ENCODE results near the gene CMTM6.
"Not testable (repeated sequence)": the region's sequence is repeated elsewhere in the genome, so short reads cannot be mapped to it uniquely, and the experiment has no call there.

The CMTM6 gene, protein sequence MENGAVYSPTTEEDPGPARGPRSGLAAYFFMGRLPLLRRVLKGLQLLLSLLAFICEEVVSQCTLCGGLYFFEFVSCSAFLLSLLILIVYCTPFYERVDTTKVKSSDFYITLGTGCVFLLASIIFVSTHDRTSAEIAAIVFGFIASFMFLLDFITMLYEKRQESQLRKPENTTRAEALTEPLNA

DNA sequence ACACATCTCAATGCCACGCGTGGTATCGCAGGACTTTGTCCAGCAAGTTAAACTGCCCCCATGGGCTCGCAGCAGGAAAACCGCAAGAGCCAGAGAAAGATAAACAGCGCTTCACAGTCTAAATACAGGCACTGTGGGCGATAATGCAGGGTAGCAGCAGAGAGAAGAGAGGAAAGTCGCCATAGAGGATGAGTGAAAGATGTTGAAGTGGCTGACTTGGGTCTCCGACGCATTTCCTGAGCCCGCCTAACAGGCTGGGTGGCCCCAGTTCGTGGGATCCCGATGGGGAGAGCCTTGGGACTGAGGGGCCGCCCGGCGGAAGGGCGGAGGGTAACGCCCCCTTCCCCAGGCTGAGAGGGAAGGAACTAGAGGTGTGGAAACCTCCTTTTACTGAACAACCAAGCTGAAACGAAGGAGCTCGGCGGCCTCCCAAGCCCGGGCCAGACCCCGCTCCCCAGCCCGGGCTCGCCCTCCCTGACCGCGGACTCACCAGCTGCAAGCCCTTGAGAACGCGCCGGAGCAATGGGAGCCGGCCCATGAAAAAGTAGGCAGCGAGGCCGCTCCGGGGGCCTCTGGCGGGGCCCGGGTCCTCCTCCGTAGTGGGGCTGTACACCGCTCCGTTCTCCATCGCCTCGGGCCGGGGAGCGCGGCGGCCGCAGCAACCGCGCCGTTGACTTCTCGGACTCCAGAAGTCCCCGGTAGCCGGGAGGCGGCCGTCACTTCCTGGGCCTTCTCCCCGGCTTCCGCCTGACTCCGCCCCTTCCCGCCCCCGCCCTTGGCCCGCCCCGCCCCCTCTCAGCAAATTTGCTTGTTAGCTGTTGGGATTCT, at the start of gene CMTM6:
Gene CMTM6 (minus strand): TSS at position 735 of the 828 bp plus-strand sequence. CDS start 107 bp downstream, at position 628.
- DNase-seq: peak; percentile 79 to 82

DNA sequence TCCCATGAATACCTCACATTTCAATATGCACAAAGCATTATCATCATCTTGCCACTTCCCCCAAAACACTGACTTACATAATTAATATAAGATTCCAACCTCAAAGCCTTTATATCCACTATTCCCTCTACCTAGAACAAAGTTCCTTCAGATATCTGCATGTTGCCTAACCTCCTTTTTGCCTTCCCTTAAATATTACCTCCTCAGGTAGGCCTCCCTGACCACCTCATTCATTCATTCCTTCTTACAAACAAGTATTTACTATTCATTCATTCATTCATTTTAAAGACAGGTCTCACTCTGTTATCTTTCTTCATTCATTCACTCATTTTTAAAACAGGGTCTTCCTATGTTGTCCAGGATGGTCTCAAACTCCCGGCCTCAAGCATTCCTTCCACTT, 49.4 kb upstream of the CMTM6 start:
- no peak for DNase-seq

DNA sequence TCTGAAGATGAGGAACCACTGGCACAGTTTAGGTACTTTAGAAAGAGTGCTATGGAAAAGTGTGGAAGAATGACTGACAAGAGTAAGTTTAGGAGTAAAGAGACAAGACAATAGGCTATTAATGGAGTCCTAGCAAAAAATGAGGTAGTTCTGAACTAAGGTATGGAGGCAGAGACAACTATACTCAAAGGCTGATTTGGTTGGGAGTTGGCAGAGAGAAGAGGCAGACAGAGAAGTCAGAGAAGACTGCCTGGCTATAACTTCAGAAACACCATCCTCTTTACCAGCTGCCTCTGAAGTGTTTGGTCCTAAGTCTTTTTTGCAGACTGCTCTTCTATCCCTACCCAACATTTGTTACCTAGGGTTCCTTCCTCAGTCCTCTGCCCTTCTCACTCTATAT, 48.8 kb upstream of the CMTM6 start:
- no peak for DNase-seq

DNA sequence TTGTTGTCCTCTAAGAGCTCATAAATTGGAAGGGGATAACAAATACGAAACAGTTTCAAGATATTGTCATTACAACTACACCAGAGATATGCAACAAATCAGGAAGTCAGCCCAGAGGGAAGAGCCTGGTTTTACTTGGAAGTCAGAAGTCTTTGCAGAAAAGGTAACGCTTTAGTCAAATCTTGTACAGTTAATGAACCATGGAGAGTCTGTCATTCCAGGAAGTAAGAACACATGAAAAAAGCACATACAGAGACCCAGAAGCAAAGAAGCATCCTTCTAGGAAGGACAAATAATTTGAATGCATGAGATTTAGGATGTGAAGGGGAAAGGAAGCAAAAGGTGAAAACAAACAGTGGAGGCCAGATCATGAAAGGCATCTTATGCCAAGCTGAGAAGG, 48.4 kb upstream of the CMTM6 start:
- DNase-seq: no peak

DNA sequence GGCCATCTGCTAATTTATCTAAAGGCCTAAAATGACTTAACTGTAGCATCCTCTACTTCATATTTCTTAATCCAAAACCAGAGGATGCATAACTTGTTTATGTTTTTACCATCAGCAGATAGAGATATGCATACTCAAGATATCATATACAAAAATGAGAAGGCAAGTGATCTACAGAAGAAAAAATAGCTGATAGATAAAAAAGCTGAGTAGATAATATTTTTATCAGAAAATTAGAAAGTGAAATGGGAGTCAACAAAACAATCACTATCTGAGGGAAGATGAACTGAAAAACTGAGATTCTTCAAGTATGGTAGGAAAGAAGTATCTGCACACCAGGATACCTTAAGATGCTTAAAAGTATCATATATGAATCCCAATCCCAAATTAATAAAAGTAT, 42.7 kb upstream of the CMTM6 start:
- DNase-seq: no peak

DNA sequence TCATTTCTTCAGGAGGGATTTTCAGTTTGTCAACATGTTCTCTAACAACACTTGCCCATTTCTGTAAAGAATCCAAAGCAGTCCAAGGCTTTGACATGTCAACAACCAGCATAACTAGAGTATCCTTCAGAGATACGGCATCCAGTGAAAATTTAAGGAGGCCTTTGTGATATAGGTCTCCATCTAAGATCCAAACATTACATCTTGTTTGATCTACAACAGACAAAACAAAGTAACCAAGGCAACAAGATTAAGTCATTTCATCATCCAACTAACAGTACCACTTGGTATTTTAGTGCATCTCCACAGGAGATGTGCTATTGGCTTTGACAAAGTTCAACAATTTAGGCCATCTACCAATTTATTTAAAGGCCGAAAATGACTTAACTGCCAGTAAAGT, 42.2 kb upstream of the CMTM6 start:
- DNase-seq: peak; percentile 6 to 8

DNA sequence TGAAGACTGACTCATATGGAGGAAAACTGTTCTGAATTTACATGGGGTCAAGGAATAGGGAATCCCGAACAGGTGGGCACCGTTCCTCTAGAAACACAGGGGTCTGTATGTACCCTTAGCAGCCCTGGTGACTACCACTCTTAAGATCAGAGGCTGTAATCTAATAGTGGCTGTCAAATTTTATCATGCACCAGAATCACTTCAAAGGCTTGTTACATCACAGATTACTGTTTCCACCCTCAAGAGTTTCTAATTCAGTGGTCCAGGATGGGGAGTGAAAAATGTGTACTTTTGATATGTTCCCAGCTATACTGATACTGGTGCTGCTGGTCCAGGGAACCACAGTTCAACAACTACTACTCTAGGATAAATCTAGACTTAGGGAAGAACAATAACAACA, 40.2 kb upstream of the CMTM6 start:
- no peak for DNase-seq

DNA sequence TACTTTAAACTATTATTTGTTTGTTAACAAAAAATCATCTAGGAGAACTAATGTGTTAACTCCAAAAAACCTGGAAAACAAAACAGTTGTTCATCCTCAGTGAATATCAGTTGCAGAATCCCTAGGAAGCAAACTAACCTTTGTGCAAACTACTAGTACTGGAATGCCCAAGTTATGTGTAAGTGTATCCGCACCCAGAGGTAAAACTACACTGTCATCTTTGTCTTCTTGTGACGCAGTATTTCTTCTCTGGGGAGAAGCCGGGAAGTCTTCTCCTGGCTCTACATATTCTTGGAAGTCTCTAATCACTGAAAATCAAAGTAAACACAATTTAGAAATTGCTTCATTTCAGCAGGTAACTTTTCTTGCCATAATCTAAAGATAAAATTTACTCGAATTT, 38.2 kb upstream of the CMTM6 start:
- no peak for DNase-seq

DNA sequence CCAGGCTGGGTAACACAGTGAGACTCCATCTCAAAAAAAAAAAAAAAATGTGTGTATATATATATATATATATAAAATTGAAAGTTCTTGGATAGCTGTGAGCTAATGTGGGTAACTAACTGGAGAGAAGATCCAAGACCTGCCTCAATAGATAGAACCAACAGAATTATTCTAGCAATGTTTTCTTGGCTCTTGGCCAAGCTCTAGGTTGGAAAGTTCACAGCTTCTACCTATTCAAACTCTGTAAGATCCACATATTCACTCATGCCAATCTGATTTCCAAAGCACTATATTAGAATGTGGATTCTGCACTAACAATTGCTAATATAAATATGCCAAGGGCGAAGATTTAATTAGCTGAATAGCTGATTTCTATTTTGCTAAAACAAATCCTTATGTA, 29.8 kb upstream of the CMTM6 start:
- no peak for DNase-seq

DNA sequence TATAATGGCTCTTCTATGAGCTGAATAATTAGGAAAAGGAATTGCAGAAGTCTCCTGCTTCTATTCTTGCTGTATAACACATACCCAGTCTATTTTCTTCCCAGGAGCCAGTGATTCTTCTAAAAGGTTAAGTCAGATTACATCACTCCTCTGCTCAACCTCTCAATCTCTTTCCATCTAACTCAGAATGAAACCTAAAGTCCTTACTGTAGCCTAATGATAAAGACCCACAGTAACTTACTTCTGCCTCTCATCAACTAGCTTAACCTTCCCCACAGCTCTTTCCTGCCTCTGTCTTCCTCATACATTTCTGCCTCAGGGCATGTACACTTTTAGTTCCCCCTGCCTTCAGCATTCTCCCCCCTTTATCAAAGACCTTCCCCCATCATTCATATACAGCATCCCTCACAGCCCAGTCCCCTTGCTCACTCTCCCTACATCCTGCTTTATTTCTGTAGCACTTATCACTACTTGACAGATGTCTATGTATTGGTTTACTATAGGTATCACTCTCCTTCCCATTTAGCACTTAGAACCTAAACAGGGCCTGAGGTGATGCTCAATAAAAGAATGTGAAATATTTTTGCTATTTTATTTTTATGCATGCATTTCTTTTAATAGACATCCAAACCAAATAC, 28.5 kb upstream of the CMTM6 start:
- peak in 1 of 2 experiments; percentile 10 for DNase-seq

DNA sequence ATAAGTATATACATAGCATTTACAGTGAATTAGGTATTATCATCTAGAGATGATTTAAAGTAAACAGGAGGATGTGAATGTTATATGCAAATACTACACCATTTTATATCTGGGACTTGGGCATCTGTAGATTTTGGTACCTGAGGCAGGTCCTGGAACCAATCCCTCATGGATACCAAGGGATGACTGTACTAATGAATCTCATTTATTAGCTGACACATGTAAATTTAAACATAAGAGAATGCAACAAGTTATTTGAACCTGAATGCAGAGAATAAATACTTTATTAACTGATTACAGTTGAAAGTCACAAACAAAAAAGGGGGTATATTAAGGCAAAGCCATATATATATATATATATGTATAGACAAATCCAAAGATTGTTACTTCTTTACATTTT, 23.1 kb upstream of the CMTM6 start:
- DNase-seq: no peak

DNA sequence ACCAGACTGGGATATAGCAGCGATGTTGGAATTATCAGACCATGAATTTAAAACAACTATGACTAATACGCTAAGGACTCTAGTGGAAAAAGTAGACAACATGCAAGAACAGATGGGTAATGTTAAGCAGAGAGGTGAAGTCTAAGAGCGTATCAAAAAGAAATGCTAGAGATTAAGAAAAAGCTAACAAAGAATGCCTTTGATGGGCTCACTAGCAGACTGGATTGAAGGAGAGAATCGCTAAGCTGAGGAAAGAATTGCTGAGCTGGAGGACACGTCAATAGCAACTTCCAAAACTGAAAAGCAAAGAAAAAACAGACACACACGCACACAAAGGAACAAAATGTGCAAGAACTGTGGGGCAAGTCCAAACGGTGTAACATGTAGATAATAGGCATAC, 20.0 kb upstream of the CMTM6 start:
- no peak for DNase-seq

DNA sequence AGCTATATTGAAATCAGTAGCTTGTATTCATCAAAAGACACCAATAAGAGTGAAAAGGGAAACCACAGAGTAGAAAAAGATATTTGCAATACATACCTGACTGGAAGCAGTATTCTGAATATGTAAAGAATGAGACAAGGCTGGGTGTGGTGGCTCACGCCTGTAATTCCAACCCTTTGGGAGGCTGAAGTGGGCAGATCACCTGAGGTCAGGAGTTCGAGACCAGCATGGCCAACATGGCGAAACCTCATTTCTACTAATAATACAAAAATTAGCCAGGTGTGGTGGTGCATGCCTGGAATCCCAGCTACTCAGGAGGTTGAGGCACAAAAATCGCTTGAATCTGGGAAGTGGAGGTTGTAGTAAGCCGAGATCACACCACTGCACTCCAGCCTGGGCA, 16.3 kb upstream of the CMTM6 start:
- not testable (repeated sequence) for DNase-seq

DNA sequence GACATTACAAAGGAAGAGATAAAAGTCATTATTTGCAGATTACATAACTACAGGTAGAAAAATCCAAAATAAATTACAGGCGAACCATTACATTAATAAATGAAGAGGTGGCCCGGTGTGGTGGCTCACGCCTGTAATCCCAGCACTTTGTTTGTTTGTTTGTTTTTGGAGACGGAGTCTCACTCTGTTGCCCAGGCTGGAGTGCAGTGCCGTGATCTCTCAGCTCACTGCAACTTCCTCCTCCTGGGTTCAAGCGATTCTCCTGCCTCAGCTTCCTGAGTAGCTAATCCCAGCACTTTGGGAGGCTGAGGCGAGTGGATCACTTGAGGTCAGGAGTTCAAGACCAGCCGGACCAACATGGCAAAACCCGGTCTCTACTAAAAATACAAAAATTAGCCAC, 14.1 kb upstream of the CMTM6 start:
- DNase-seq: not testable (repeated sequence)

DNA sequence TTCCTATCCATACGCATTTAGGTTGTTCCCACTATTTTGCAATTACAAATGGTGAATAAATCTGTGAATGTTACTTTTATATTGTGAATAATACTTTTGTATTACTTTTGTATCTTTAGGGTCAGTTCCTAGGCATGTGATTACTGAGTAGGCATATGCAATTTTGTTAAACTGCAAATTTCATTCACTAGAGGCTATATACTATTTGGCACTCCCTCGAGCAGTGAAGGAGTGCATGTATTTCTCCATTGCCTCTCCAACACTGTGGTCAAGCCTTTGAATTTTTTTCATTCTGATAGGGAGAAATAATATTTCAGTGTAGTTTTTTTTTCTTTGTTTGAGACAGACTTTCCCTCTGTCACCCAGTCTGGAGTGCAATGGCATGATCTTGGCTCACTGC, 8.4 kb upstream of the CMTM6 start:
- no peak for DNase-seq

DNA sequence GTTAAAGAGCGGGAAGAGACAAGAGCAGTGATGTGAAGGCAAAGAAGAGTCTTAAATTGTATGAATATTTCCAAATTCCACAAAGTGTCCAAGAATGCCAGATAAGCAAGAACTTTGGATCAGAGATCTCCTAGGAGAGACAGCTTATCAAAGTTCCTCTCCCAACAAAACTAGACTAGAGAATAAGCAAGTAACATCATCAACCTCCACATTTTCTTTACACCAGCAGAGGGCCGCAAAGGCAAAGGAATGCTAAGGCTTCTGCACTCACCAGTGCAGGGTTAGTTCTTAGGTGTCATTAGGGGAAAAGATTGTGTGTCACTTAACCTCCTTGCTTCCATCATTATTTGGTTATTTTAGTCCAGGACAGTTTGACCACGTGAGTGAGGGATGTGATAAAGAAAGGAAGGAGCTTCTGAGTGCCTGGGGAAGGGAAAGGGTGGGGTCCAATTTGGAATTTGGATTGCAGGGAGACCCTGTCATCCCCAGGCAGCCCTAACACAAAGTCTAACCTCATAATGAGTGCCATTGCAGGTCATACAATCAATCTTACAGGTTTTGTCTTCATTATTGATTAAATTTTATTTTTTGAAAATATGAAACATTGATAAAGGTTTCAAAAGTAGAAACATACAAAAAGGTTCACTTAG, 7.5 kb upstream of the CMTM6 start:
- peak; percentile 86 to 89 for DNase-seq

DNA sequence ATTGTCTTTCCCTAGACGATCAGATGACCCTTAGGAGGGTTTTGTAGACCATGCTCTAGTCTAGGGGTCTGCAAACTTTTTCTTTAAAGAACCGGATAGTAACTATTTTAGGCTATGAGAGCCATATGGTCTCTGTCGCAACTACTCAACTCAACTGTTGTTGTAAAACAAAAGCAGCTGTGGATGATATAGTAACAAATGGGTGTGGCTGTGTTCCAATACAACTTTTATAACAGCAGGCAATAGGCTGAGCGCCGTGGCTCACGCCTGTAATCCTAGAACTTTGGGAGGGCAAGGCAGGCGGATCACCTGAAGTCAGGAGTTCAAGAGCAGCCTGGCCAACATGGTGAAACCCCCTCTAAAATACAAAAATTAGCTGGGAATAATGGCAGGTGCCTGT, 6.1 kb upstream of the CMTM6 start:
- DNase-seq: no peak

DNA sequence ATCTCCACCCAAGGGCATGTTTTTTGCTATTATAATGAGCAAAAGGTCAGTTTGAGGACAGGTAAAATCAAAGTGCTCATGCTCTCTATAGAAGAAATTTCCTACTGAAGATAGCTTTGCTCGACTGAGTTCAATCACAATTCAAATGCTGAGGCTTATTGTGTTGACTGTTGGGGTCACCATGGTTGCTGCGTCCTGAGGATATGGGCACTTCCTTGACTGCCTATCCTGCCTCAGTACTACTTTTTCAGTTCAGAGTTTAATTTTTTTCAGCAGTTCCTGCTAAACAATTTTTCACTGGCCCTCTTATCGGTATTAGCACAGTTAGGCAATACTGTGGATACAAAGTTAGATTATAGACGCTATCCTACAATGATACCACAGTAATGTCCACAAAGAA, 3.8 kb upstream of the CMTM6 start:
- DNase-seq: no peak

DNA sequence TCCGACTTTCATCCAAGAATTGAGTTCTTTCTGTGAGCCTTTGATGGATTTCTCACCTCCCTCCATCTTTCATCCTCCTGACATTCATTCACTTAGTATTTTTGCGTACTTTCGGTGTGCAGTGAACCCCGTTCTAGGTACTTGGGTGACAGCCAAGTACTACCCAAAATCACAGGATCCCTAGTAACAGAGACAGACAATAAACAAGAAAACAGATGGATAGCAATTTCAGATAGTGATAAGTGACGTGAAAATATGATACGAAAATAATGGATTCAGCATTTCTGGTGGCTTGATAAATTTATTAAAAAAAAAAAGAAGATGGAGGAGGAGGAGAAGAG, 264 bp upstream of the CMTM6 start:
- peak in 1 of 2 experiments; percentile 72 for DNase-seq

DNA sequence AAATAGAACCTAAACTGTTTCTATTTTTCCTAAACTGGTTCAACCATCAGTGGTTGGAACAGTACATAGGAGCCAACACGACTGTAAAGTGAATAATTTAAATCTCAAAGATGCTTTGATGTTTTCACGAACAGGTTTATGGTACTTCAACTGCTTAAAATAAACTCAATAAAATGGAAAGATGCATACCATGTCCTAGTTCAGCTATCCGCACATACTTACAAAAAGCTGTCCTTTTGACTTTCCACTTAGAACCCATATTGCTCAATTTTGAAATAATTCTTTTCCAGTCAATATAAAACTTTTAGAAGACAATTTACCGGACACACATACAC, 902 bp downstream of the CMTM6 start:
- DNase-seq: no peak

DNA sequence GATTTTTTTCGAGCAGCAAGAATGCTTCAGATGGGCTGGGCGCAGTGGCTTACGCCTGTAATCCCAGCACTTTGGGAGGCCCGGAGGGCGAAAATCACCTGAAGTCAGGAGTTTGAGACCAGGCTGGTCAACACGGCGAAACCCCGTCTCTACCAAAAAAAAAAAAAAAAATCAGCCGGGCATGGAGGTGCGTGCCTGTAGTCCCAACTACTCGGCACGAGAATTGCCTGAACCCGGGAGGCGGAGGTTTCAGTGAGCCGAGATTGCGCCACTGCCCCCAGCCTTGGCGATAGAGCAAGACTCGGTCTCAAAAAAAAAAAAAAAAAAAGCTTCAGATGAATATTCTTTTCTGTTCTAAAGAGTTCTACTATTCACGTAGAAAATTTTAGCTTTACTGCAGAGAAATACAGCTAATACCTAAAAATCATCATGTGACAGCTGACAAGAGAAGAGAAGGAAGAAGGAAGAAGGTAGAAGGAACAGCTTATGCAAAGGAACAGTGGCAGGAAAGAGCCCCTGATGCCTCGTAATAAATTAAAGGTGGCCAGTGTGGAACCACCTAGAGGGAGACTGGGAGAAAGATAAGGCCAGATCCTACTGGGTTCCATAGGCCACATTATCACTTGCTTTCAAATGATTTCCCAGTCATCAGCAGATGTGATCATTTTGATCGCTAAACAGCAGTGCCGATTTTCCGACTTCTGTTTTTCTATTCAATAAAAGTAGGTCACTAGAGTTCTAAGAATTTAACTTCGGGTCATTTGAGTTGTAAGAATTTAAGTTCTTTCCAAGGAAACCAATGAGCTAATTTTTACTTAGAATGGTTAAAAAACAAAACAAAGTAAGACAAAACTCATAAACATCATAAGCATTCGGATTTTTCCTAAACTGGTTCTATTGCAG, 1.5 kb downstream of the CMTM6 start:
- peak; percentile 42 to 48 for DNase-seq

DNA sequence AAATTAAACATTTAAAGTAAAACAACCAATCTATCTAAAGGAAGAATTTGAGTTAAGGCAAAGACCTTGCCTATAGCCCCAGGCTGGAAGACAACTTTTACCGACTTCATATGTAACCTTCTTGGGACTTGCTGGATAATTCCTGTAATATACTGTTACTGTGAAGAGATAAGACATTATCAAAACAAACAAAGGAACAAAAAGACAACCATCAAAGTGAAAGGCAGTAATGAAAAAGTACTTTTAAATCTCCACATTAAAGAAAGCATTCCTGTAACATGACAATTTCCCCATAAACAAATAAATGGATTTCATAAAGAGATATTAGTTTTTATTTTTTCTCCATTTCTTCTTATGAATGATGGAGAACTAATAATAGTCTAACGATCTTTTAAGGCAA, 2.4 kb downstream of the CMTM6 start:
- DNase-seq: no peak

DNA sequence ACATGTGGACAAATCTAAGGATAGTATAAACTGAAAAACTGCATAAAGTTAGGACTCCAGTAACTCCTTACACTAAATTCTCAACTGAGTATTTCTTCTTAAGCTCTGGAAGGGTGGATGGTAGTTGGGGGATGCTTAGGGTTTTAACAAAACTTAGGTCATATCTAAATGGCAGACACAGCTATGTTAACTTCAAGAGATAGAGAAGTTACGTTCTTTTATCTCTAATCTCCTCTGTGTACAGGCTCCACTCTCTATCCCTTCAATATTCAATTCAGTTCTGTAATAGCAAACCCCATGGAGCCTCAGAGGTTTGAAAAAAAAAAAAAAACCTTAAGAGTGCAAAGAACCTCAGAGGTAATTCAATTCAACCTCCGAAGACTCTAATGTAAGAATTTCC, 3.1 kb downstream of the CMTM6 start:
- no peak for DNase-seq
